Skeletal muscle tissue (tissue), 4 donors: ENCODE results near the gene EMSY. TPM values are rescaled to one million over a fixed set of nuclear protein-coding genes. Genes with fewer than 3 reads are reported as not detected.
"Not testable (repeated sequence)": the region's sequence is repeated elsewhere in the genome, so short reads cannot be mapped to it uniquely, and the experiment has no call there.

ENCODE experiments used
- H3K27ac ChIP-seq: one replicate; pipeline ENCODE4 v1.7.0; 2013; ENCODE audit warnings: mild to moderate bottlenecking, low read depth, low read length, inconsistent platforms
- H3K27me3 ChIP-seq, 3 donors: one replicate each; pipeline ENCODE4 v1.7.0; 2013; ENCODE audit warnings: low read length in 3 of 3; ENCODE audit not compliant: control insufficient read depth in 3 of 3, insufficient read depth in 3 of 3
- H3K36me3 ChIP-seq, 3 donors: one replicate each; pipeline ENCODE4 v1.7.0; 2013; ENCODE audit warnings: low read length in 3 of 3; ENCODE audit not compliant: control insufficient read depth in 3 of 3, insufficient read depth in 3 of 3
- H3K4me1 ChIP-seq, 3 donors: one replicate each; pipeline ENCODE4 v1.7.0; 2013; ENCODE audit warnings: low read length in 3 of 3, mild to moderate bottlenecking in 3 of 3; ENCODE audit not compliant: control insufficient read depth in 3 of 3, insufficient read depth in 3 of 3
- H3K4me3 ChIP-seq, 3 donors: one replicate each; pipeline ENCODE4 v1.7.0; 2013; ENCODE audit warnings: low read length in 3 of 3
- H3K9ac ChIP-seq, 3 donors: one replicate each; pipeline ENCODE4 v1.7.0; 2013; ENCODE audit warnings: low read length in 3 of 3, mild to moderate bottlenecking in 3 of 3, moderate library complexity in 2 of 3, low read depth in 1 of 3
- H3K9me3 ChIP-seq, 3 donors: one replicate each; pipeline ENCODE4 v1.7.0; 2013; ENCODE audit warnings: low read length in 3 of 3; ENCODE audit not compliant: control insufficient read depth in 3 of 3
- total RNA-seq: library from RNA; depleted of rRNA; stranded (reverse); fragments of >200 nt; gene quantifications from one replicate; pipeline ENCODE4 v1.2.3, GENCODE V29; 2014
- donor health status: Osteomylitis.

The EMSY gene
- total RNA-seq, 1 donor from 2014 or later: 11.0 TPM

- H3K27ac ChIP-seq: peak overlapping the region; percentile 83
- H3K4me1 ChIP-seq: peaks cover 17 to 23% (median 19%) of the 10 kb centered on the region in 3 donors
- H3K27me3 ChIP-seq: no peaks in the 10 kb centered on the region
- H3K9ac ChIP-seq: peak overlapping the region in 2 of 3 donors; percentile 19 to 36
- no peaks in the 10 kb centered on the region for H3K36me3 ChIP-seq
- no peak overlapping the region for H3K4me3 ChIP-seq
- H3K9me3 ChIP-seq: no peaks in the 10 kb centered on the region
These were observed 133.8 kb downstream of the EMSY start for GRCh38 chr11:76578654-76579055.

- Histone ChIP-seq H3K27ac (peak overlapping the region; percentile 83), H3K9me3 (no peaks in the 10 kb centered on the region), H3K36me3 (no peaks in the 10 kb centered on the region), H3K27me3 (no peaks in the 10 kb centered on the region), H3K9ac (peak overlapping the region in 2 of 3 donors; percentile 19 to 36), H3K4me3 (peak overlapping the region in 1 of 3 donors; percentile 35), H3K4me1 (peaks cover 17 to 23% (median 19%) of the 10 kb centered on the region in 3 donors)
These were observed 134.4 kb downstream of the EMSY start for GRCh38 chr11:76579056-76579751.

- no peaks in the 10 kb centered on the region for H3K9me3 ChIP-seq
- peak overlapping the region; percentile 83 for H3K27ac ChIP-seq
- H3K27me3 ChIP-seq: no peaks in the 10 kb centered on the region
- peaks cover 17 to 23% (median 19%) of the 10 kb centered on the region in 3 donors for H3K4me1 ChIP-seq
- no peak overlapping the region for H3K9ac ChIP-seq
- no peak overlapping the region for H3K4me3 ChIP-seq
- H3K36me3 ChIP-seq: no peaks in the 10 kb centered on the region
These were observed 134.9 kb downstream of the EMSY start for GRCh38 chr11:76579752-76580151.

GRCh38 chr11:76582471-76582870 is 137.7 kb downstream of the EMSY start:
- not testable (repeated sequence) for H3K27me3 ChIP-seq, H3K36me3 ChIP-seq, H3K27ac ChIP-seq, H3K9me3 ChIP-seq, H3K9ac ChIP-seq, H3K4me3 ChIP-seq
- H3K4me1 ChIP-seq: peaks cover 17 to 22% (median 19%) of the 10 kb centered on the region in 3 donors

- Histone ChIP-seq H3K27me3 (no peaks in the 10 kb centered on the region), H3K4me3 (no peak overlapping the region), H3K9me3 (no peaks in the 10 kb centered on the region), H3K9ac (no peak overlapping the region), H3K27ac (peak overlapping the region; percentile 77), H3K4me1 (peaks cover 8 to 10% (median 9%) of the 10 kb centered on the region in 3 donors), H3K36me3 (no peaks in the 10 kb centered on the region)
These were observed 143.1 kb downstream of the EMSY start for GRCh38 chr11:76587820-76588454.

GRCh38 chr11:76588455-76589325 is 143.9 kb downstream of the EMSY start:
- Histone ChIP-seq H3K27ac (peak overlapping the region; percentile 77), H3K36me3 (no peaks in the 10 kb centered on the region), H3K4me3 (no peak overlapping the region), H3K9me3 (no peaks in the 10 kb centered on the region), H3K9ac (peak overlapping the region in 2 of 3 donors; percentile 4 to 40), H3K27me3 (no peaks in the 10 kb centered on the region), H3K4me1 (peaks cover 8 to 10% (median 9%) of the 10 kb centered on the region in 3 donors)

GRCh38 chr11:76589477-76589876 is 144.7 kb downstream of the EMSY start:
- H3K27ac ChIP-seq: peak overlapping the region; percentile 77
- peaks cover 8 to 10% (median 9%) of the 10 kb centered on the region in 3 donors for H3K4me1 ChIP-seq

GRCh38 chr11:76589964-76590950 is 145.4 kb downstream of the EMSY start:
- H3K9me3 ChIP-seq: no peaks in the 10 kb centered on the region
- no peaks in the 10 kb centered on the region for H3K27me3 ChIP-seq
- H3K4me1 ChIP-seq: peaks cover 8 to 10% (median 9%) of the 10 kb centered on the region in 3 donors
- no peak overlapping the region for H3K9ac ChIP-seq
- no peak overlapping the region for H3K4me3 ChIP-seq
- no peaks in the 10 kb centered on the region for H3K36me3 ChIP-seq
- H3K27ac ChIP-seq: no peak overlapping the region

More at GRCh38 chr11:76589477-76589876, 144.7 kb downstream of the EMSY start:
- Histone ChIP-seq H3K9ac (no peak overlapping the region), H3K27me3 (no peaks in the 10 kb centered on the region), H3K36me3 (no peaks in the 10 kb centered on the region), H3K9me3 (no peaks in the 10 kb centered on the region), H3K4me3 (no peak overlapping the region)

GRCh38 chr11:76591416-76591815 is 146.6 kb downstream of the EMSY start:
- Histone ChIP-seq H3K27ac (no peak overlapping the region), H3K4me1 (peaks cover 8 to 10% (median 9%) of the 10 kb centered on the region in 3 donors), H3K4me3 (no peak overlapping the region), H3K9me3 (no peaks in the 10 kb centered on the region), H3K9ac (no peak overlapping the region), H3K36me3 (no peaks in the 10 kb centered on the region), H3K27me3 (no peaks in the 10 kb centered on the region)
